Erythroblast (primary cell): ENCODE data around the gene DRC1.
"Not testable (repeated sequence)": the region's sequence is repeated elsewhere in the genome, so short reads cannot be mapped to it uniquely, and the experiment has no call there.

Experiments used
- DNase-seq, 2 experiments: peaks; one replicate each; lab custom pipeline; 2025; lab: John Stamatoyannopoulos, UW
- GATA1 ChIP-seq: IDR thresholded peaks from 2 replicates; pipeline ENCODE4 v1.6.1; 2011; ENCODE audit warnings: low read depth, mild to moderate bottlenecking, control low read depth, low read length, moderate library complexity
- POLR2A ChIP-seq: IDR thresholded peaks from 2 replicates; pipeline ENCODE4 v1.6.1; 2011; ENCODE audit warnings: mild to moderate bottlenecking, low read length

Gene DRC1

DNA sequence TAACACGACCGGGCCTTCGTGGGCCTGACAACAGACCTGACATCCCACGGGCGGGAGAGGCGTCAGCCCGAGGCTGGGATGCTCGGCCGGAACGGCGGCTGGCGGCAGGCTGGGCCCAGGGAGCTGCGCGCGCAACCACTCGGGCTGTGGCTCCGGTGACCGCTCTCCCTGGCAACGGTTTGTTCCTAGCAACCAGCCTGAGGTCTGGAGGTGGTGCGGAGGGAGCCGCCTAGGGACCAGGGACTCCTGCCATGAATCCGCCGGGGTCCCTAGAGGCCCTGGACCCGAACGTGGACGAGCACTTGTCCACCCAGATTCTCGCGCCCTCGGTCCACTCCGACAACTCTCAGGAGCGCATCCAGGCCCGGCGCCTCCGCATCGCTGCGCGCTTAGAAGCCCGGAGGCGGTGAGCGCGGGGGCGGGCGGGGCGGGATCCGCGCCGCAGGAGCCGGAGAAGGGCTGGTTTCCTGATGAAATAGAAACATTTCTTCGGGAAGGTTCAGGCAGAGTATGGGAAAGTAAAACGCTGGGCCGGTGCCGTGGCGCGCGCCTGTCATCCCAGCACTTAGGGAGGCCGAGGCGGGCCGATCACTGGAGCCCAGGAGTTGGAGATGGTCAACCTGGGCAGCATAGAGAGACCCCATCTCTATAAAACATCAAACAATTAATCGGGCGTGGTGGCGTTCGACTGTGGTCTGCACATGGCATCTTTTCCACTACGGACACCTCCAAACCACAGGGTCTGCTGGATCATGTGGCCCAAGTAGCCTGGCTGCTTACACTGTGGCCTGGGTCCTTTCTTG lies at the start of gene DRC1:
Gene DRC1 (plus strand): TSS at position 182 of the 803 bp plus-strand sequence. CDS start 70 bp downstream, at position 252.
- DNase-seq: peak; percentile 69 to 75
- TF ChIP-seq POLR2A (no peak), GATA1 (no peak)

DNA sequence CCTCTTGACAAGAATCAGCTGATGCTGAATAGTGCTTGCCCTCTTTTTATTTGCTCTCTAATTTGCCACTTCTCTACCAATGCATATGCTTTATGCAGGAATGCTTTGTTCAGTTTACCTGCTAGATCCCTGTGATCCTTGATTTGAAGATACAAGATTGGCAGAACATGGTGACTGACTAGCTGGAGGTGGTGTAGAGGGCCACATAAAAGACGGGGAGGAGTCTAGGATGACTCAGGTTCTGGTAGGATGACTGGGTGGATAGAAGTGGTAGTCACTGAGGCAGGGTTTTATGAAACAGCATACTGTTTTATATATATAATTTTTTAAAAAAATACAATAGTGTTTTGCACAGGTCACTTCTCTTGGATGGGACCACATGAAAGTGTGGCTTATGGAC lies 48.8 kb upstream of the DRC1 start:
- peak; percentile 52 to 79 for DNase-seq

DNA sequence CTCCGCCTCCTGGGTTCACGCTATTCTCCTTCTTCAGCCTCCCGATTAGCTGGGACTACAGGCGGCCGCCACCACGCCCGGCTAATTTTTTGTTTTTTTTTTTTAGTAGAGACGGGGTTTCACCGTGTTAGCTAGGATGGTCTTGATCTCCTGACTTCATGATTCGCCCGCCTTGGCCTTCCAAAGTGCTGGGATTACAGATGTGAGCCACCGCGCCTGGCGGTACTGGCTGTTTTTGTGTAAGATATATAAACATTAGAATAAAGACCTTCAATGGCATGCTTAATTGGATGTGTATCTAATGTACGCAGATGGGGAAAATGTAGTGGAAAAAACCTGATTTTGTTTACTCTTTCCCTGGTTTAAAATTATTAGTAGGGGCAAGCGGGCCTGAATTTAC lies 47.3 kb upstream of the DRC1 start:
- peak in 1 of 2 experiments; percentile 49 for DNase-seq

More for the DNA sequence above, 48.8 kb upstream of the DRC1 start:
- no peak for TF ChIP-seq GATA1
- TF ChIP-seq POLR2A: no peak

DNA sequence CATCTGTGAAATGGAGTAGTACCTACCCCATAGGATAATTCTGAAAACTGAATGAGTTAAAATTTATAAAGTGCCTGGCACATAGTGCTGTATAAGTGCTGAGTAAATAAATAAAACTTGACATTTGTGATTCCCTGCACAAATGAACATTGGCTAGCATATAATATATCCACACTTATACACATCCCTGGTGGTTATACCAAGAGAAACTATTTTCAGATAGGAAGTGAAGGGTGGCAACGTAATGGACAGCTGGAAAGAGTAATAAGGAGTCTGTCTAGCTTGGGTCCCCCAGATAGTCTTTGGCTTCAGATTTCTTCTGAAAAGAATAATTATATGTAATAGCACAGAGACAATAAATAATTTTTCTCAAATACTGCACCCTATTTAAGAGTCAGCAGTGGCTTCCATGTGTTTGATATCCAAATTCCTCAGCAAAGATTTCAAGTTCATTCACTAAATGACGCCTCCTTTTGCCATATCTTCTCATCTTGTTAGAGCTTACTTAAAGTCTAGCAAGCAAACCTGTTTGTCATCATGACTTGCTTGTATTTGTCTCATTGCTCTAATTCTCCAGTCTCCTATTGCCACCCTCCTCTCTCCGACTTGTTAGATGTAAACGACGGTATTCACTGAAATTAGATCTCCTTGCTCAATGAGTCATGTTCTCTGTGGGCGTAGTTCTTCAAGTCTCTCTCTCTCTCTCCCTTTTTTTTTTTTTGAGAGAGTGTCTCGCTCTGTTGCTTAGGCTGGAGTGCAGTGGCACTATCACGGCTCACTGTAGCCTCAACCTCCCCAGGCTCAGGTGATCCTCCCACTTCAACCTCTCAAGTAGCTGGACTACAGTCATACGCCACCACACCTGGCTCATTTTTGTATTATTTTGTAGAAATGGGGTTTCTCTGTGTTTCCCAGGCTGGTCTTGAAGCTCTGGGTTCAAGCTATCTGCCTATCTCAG lies 46.4 kb upstream of the DRC1 start:
- TF ChIP-seq POLR2A (peak; percentile 75), GATA1 (no peak)
- DNase-seq: peak; percentile 93 to 94

DNA sequence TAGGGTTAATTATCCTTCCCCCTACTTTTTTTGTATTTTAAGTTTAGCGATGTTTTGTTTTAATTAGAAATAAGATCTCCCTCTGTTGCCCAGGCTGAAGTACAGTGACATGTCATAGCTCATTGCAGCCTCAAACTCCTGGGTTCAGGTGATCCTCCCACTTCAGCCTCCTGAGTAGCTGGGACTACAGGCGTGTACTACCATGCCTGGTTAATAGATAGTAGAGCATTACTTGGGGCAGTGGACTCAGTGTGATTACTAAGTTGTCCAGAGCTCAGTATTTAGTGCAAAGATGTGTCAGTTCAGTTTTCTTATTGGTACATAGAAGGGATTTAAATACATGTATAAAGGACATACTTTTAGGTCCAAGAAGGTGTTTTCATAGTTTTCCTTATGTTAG lies 45.6 kb upstream of the DRC1 start:
- DNase-seq: peak; percentile 58 to 77

DNA sequence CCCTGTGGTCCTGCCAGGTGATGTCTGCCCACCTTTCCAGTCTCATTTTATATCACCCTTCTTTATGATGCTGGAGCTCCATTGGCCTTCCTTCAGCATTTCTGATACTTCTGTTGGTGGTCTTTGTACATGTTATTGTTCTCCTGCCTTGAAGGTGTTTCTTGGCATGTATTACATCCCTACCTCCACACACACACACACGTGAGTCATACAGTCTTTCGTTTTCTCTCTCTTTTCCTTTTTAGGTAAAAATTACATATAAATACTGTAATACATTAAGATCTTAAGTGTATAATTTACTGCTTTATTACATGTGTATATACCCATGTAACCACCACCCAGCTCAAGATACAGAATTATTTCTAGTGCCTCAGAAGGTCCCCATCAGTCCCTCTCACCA lies 44.9 kb upstream of the DRC1 start:
- DNase-seq: peak in 1 of 2 experiments; percentile 52

More for the DNA sequence above, 45.6 kb upstream of the DRC1 start:
- TF ChIP-seq GATA1 (no peak), POLR2A (no peak)

DNA sequence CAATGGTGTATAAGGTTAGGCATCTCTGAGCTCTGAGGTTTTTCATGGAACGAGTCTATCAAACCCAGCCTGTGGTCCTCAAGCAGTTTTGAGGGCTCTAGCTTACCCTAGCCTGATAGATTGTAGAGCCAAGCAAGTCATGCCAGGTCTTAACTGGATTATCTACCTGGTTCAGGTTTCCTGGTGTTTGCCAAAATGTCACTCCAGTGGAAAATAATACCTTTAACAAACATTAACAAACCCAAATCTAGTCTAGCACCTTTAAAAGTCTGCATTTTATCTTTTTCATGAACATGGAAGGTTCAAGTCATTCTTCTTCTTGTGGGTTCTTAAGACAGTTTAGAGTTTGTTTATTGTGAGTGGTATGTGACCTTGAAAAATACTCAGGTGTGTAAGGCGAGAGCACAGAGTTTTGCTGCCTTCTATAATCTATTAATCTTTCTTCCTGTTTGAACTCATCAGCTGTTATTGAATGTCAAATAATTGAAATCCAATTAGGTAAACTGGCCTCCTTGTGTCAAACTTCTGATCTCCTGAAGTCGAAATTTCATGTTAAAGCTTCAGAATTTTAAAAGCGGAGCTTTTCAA lies 41.7 kb upstream of the DRC1 start:
- no peak for DNase-seq
- TF ChIP-seq POLR2A: no peak
- TF ChIP-seq GATA1: no peak

More for the DNA sequence above, 44.9 kb upstream of the DRC1 start:
- TF ChIP-seq POLR2A (no peak), GATA1 (no peak)

DNA sequence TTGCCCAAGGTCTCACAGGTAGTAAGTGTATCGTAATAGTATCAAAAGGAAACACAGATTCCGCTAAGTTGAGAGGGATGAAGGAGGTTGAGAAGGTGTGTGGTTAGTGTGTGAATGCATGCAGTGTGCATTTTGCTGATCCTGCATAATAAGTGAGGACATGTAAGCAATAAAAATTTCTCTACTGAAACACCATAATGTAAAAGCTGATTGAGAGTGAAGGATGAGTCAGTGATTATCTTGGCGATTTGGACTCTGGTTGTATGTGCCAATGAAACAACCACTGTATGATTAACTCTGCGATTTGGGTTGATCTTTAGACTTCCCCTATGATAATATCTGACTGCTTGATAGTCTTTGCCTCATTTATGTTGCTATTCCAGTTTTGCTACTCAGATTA lies 38.4 kb upstream of the DRC1 start:
- DNase-seq: peak; percentile 19 to 36
- TF ChIP-seq GATA1: no peak
- TF ChIP-seq POLR2A: no peak

DNA sequence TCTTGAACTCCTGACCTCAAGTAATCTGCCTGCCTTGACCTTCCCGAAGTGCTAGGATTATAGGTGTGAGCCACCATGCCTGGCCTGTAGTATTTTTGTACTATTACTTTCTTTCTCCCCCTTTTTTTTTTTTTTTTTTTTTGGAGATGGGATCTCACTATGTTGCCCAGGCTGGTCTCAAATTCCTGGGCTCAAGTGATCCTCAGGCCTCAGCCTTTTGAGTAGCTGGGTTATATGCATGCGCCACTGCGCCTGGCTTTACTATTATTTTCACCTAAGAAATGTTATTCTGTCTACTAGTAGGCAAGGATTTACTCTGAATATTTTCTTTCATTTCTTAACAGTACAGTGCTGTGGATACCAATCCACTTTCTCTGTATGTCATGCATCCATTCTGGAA lies 37.8 kb upstream of the DRC1 start:
- TF ChIP-seq GATA1 (no peak), POLR2A (no peak)
- no peak for DNase-seq

DNA sequence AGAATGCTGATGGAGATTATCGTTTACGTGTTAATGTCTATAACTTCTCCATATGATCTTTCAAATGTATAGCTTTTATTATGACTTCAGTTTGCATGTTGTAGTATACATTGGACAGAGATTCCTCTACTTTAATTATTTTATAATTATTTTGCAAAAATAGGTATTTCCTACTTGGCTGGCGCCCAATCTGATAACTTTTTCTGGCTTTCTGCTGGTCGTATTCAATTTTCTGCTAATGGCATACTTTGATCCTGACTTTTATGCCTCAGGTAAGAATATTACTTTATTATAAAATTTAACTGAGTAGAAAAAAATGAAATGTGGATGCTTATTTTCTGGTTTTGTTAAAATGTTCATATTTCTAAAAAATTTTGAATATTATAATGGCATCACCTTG lies 37.1 kb upstream of the DRC1 start:
- TF ChIP-seq POLR2A (no peak), GATA1 (no peak)
- no peak for DNase-seq

DNA sequence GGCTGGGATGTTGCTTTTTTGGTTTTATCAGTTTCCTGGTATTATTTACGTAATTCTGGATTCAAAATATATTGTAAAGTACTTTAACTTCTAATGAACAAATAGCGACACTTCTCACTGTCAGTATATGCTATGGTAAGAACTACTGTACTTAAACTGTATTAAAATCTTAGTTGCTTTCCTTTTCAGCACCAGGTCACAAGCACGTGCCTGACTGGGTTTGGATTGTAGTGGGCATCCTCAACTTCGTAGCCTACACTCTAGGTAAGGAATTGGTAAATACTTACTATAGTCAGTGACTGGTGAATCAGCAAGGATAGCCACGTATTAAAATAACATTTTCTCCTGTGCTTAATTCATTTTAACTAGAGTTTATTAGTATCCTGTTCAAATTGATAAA lies 34.8 kb upstream of the DRC1 start:
- TF ChIP-seq POLR2A (no peak), GATA1 (no peak)
- no peak for DNase-seq

DNA sequence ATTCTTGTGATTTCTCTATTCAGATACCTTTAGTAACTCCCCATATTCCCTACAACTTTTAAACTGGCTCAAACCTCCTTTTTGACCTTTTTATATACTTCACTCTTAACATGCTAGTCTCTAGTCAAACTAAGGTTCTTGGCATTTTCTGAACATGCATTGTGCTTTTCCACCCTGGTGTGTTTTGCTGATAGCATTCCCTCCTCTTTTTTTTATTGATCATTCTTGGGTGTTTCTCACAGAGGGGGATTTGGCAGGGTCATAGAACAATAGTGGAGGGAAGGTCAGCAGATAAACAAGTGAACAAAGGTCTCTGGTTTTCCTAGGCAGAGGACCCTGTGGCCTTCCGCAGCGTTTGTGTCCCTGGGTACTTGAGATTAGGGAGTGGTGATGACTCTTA lies 32.1 kb upstream of the DRC1 start:
- DNase-seq: not testable (repeated sequence)

DNA sequence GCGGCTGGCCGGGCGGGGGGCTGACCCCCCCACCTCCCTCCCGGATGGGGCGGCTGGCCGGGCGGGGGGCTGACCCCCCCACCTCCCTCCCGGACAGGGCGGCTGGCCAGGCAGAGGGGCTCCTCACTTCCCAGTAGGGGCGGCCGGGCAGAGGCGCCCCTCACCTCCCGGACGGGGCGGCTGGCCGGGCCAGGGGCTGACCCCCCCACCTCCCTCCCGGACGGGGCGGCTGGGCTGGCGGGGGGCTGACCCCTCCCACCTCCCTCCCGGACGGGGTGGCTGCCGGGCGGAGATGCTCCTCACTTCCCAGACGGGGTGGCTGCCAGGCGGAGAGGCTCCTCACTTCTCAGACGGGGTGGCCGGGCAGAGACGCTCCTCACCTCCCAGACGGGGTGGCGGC lies 30.8 kb upstream of the DRC1 start:
- DNase-seq: not testable (repeated sequence)

DNA sequence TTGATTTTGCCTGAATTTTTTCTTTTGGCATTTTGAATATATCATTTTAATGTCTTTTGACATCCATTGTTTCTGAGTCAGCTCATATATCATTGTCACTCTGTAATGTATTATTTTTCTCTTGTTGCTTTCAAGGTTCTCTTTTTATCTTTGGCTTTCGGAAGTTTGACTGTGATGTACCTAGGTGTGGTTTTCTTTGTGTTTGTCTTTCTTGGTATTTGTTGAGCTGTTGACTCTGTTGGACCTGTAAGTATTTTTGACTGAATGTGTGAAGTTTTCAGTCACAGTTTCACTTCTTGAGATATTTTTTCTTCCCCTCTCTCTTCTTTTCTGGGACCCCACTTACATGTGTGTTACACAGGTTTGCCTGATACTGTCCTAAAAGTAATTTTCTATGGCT lies 24.9 kb upstream of the DRC1 start:
- no peak for TF ChIP-seq GATA1
- TF ChIP-seq POLR2A: no peak
- no peak for DNase-seq
